ENCODE results near the gene MSI2.

MSI2 gene

DNA sequence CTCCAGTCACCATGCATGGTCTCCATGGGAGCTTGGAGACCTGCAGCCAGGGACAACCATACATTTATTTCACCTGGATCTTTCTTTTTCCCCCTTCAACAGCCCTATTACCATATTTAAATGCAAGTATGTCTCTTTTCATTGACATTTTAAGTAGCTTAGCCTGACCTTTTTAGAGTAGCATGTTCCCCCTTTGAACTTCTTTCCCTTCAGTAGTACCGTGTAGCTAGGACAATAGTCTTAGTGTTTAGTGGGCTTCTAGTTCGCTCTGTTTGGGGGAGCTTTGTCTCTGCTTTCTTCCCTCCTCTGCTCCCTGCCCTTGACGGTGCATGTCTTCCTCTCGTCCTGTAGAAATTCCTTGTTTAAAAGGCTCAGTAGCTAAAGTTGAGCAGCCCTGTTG, 394.2 kb downstream of the MSI2 start:
- no peak overlapping the region; the same call in 1 of the 2 replicates for H3K9ac ChIP-seq (ENCODE audit: low read depth, low read length)
- H3K36me3 ChIP-seq (ENCODE audit: insufficient read depth, low read length), result no peaks in the 10 kb centered on the region
- peaks cover 37% of the 10 kb centered on the region for H3K4me1 ChIP-seq (ENCODE audit: insufficient read depth, low read length)
- H3K9me3 ChIP-seq (ENCODE audit: control insufficient read depth, insufficient read depth, low read length), result no peaks in the 10 kb centered on the region

DNA sequence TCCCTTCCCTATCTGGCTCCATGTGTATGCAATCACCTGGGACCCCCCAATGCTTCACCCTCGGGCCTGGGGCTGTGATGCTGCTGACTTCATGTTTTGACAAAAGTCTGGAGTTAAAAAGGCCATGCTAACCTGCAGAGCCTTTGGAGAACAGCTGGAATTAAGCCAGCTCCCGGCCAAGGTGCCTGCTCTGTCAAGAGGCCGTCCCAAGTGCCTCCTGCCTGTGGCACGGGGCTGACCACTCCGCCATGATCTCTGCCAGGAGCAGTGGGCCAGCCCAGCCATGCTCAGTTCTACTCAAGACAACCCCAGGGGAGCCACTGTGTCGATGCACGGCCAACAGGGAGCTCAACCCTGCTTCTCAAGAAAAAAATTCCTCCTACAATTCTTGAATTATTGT, 395.1 kb downstream of the MSI2 start:
- Histone ChIP-seq H3K9ac (ENCODE audit: low read depth, low read length) (no peak overlapping the region), H3K36me3 (ENCODE audit: insufficient read depth, low read length) (no peaks in the 10 kb centered on the region), H3K4me1 (ENCODE audit: insufficient read depth, low read length) (peaks cover 37% of the 10 kb centered on the region), H3K9me3 (ENCODE audit: control insufficient read depth, insufficient read depth, low read length) (no peaks in the 10 kb centered on the region)

DNA sequence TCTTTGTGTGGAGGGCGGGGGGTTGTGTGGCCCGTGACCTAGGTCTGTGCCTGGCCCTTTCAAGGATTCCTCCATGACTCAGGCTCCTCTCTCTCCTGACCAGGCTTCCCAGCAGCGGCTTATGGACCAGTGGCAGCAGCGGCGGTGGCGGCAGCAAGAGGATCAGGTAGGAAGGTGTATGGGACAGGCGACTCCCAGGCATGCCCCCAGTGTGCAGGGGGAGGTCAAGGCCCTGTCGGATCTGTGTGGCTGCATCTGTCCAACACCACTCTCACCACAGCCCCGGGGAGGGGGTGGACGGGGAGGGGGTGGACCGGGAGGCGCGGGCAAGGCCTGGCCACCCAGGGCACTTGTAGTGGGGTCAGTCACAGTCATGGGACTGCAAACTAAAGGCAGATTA, 395.7 kb downstream of the MSI2 start:
- Histone ChIP-seq H3K36me3 (ENCODE audit: insufficient read depth, low read length) (no peaks in the 10 kb centered on the region), H3K9me3 (ENCODE audit: control insufficient read depth, insufficient read depth, low read length) (no peaks in the 10 kb centered on the region), H3K4me1 (ENCODE audit: insufficient read depth, low read length) (peaks cover 37% of the 10 kb centered on the region), H3K9ac (ENCODE audit: low read depth, low read length) (no peak overlapping the region)

DNA sequence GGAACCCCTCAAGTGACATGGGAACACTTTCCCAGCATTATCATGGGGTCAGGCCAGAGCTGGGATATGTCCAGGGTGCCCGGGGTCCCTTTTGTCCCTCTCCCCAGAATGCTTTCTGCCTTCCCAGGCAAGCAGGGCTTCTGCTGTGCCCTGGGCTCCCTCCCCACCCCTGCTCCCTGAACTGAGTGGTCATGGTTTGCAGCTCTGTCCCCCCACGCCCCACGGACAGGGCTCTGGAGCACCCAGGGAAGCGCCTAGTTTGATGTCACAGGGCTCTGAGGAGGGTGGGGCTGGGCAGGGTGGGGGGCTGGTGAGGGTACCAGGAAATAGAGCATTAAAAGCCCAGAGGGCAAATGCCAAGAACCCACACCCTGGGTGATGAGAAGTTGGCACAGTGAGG, 396.5 kb downstream of the MSI2 start:
- no peaks in the 10 kb centered on the region for H3K9me3 ChIP-seq (ENCODE audit: control insufficient read depth, insufficient read depth, low read length)
- no peaks in the 10 kb centered on the region for H3K36me3 ChIP-seq (ENCODE audit: insufficient read depth, low read length)
- H3K4me1 ChIP-seq (ENCODE audit: insufficient read depth, low read length), result peaks cover 37% of the 10 kb centered on the region
- H3K9ac ChIP-seq (ENCODE audit: low read depth, low read length), result no peak overlapping the region

GRCh38 chr17:57653279-57653678, 397.0 kb downstream of the MSI2 start:
- H3K36me3 ChIP-seq (ENCODE audit: insufficient read depth, low read length), result no peaks in the 10 kb centered on the region
- no peak overlapping the region for H3K9ac ChIP-seq (ENCODE audit: low read depth, low read length)
- no peaks in the 10 kb centered on the region for H3K9me3 ChIP-seq (ENCODE audit: control insufficient read depth, insufficient read depth, low read length)
- peaks cover 35% of the 10 kb centered on the region for H3K4me1 ChIP-seq (ENCODE audit: insufficient read depth, low read length)

GRCh38 chr17:57654040-57654775, 397.9 kb downstream of the MSI2 start:
- Histone ChIP-seq H3K9ac (ENCODE audit: low read depth, low read length) (no peak overlapping the region), H3K36me3 (ENCODE audit: insufficient read depth, low read length) (no peaks in the 10 kb centered on the region), H3K4me1 (ENCODE audit: insufficient read depth, low read length) (peaks cover 26% of the 10 kb centered on the region)

GRCh38 chr17:57655553-57655952, 399.2 kb downstream of the MSI2 start:
- Histone ChIP-seq H3K9me3 (ENCODE audit: control insufficient read depth, insufficient read depth, low read length) (no peaks in the 10 kb centered on the region), H3K36me3 (ENCODE audit: insufficient read depth, low read length) (no peaks in the 10 kb centered on the region), H3K9ac (ENCODE audit: low read depth, low read length) (no peak overlapping the region), H3K4me1 (ENCODE audit: insufficient read depth, low read length) (peaks cover 18% of the 10 kb centered on the region)

More at GRCh38 chr17:57654040-57654775, 397.9 kb downstream of the MSI2 start:
- no peaks in the 10 kb centered on the region for H3K9me3 ChIP-seq (ENCODE audit: control insufficient read depth, insufficient read depth, low read length)

DNA sequence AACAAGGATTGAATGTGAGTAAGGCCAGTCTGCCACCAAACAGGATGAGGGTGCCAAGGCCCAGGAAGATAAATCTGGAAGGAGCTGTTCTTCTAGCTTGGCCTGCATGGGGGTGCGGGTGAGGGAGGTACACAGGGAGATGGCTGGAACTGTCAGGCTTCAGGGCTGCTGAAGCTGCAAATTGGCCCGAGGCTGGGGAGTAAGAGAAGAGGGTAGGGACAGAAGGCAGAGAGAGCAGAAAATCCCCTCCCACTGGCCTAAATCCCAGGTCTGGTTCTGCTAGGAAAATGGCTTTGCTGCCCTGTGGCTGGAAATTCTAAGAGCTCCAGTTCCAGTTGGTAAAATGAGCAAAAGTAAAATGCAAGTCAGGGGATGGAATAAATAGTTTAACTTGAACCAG, 400.9 kb downstream of the MSI2 start:
- Histone ChIP-seq H3K4me1 (ENCODE audit: insufficient read depth, low read length) (peaks cover 17% of the 10 kb centered on the region), H3K36me3 (ENCODE audit: insufficient read depth, low read length) (no peaks in the 10 kb centered on the region)

DNA sequence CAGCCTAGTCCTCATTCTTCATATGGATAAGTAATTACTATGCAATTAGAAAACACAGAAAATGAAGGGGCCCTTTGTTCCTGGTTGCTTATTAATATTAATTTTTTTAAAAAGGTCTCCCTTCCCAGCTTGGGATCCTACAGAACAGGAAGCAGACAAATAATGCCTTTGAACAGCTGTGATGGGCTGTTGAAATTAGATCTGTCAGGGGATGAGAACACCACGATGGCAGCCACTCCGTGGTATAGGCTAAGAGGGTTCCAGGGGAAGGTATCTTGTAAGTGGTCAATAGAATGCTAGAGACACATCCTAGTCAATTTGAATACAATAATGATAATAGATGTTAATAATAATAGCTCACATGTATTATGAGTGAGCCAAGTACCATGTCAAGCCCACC, 405.7 kb downstream of the MSI2 start:
- Histone ChIP-seq H3K4me1 (ENCODE audit: insufficient read depth, low read length) (peaks cover 44% of the 10 kb centered on the region), H3K36me3 (ENCODE audit: insufficient read depth, low read length) (no peaks in the 10 kb centered on the region), H3K9ac (ENCODE audit: low read depth, low read length) (no peak overlapping the region), H3K9me3 (ENCODE audit: control insufficient read depth, insufficient read depth, low read length) (no peaks in the 10 kb centered on the region)

More for the DNA sequence above, 400.9 kb downstream of the MSI2 start:
- Histone ChIP-seq H3K9me3 (ENCODE audit: control insufficient read depth, insufficient read depth, low read length) (no peaks in the 10 kb centered on the region), H3K9ac (ENCODE audit: low read depth, low read length) (no peak overlapping the region)

DNA sequence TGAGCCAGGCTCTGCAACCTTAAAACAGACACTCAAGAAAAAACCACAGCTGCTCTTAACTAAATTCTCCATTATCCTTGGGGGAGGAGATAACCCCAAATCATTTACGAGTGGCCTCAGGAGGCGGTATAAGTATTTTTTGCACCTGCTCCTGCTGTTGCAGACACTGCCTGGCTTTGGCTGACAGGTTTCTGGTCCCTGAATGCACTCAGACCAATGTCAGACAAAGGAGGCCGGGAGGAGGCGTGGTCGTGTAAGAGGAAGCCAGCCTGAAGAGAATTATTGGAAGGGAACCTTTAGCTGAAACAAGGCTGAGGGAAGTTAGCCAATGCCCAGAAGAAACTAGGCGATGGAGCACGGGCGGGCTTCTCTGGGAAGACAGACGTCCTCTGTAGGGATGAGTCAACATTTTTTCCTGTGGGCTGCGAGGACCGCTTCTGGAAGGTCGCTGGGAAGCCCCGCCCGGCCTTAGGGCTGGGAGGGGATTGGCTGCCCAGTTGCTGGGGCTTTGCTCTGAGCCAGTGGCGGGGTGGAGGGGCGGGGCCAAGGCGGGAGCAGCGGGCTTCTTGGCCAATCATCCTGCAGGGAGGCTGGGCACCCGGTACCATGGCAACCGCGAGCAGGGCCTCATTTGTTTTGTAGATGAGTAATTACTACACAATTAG, 406.5 kb downstream of the MSI2 start:
- Histone ChIP-seq H3K4me1 (ENCODE audit: insufficient read depth, low read length) (peaks cover 44% of the 10 kb centered on the region), H3K9ac (ENCODE audit: low read depth, low read length) (peak overlapping the region; percentile 14; the same call in 1 of the 2 replicates), H3K9me3 (ENCODE audit: control insufficient read depth, insufficient read depth, low read length) (no peaks in the 10 kb centered on the region), H3K36me3 (ENCODE audit: insufficient read depth, low read length) (no peaks in the 10 kb centered on the region)

GRCh38 chr17:57663326-57664070, 407.2 kb downstream of the MSI2 start:
- H3K9ac ChIP-seq (ENCODE audit: low read depth, low read length), result peak overlapping the region; percentile 3; the same call in 1 of the 2 replicates
- H3K36me3 ChIP-seq (ENCODE audit: insufficient read depth, low read length), result no peaks in the 10 kb centered on the region
- peaks cover 44% of the 10 kb centered on the region for H3K4me1 ChIP-seq (ENCODE audit: insufficient read depth, low read length)
- H3K9me3 ChIP-seq (ENCODE audit: control insufficient read depth, insufficient read depth, low read length), result no peaks in the 10 kb centered on the region

- Histone ChIP-seq H3K36me3 (ENCODE audit: insufficient read depth, low read length) (no peaks in the 10 kb centered on the region), H3K9ac (ENCODE audit: low read depth, low read length) (no peak overlapping the region), H3K4me1 (ENCODE audit: insufficient read depth, low read length) (peaks cover 44% of the 10 kb centered on the region), H3K9me3 (ENCODE audit: control insufficient read depth, insufficient read depth, low read length) (no peaks in the 10 kb centered on the region)
Measured at GRCh38 chr17:57665128-57665527, 408.8 kb downstream of the MSI2 start.

DNA sequence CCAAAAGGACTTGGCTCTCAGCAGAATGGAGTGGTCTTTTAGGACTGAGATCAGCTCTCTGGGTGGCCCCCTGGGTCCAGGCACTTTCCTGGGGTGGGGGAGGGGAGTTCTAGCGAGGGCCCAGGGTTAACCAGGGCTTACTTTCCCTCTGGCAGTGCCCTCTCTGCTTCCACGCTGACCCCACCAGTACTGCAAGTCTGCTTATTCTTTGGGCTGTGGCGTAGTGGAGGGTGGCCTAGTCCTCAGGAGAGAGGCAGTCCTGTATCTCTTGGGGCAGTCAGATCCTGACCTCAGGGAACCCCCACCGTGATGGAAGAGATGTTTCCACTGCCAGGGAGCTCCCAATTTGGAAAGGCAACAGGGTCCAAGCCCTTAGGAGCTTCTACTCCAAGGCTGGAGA, 409.4 kb downstream of the MSI2 start:
- H3K9me3 ChIP-seq (ENCODE audit: control insufficient read depth, insufficient read depth, low read length), result no peaks in the 10 kb centered on the region
- H3K4me1 ChIP-seq (ENCODE audit: insufficient read depth, low read length), result peaks cover 38% of the 10 kb centered on the region
- no peaks in the 10 kb centered on the region for H3K36me3 ChIP-seq (ENCODE audit: insufficient read depth, low read length)
- H3K9ac ChIP-seq (ENCODE audit: low read depth, low read length), result no peak overlapping the region

- Histone ChIP-seq H3K36me3 (ENCODE audit: insufficient read depth, low read length) (no peaks in the 10 kb centered on the region), H3K4me1 (ENCODE audit: insufficient read depth, low read length) (peaks cover 33% of the 10 kb centered on the region), H3K9me3 (ENCODE audit: control insufficient read depth, insufficient read depth, low read length) (no peaks in the 10 kb centered on the region), H3K9ac (ENCODE audit: low read depth, low read length) (no peak overlapping the region)
Measured at GRCh38 chr17:57666201-57666870, 410.0 kb downstream of the MSI2 start.
